ENCODE data around the gene TACSTD2. TPM values are rescaled to one million over a fixed set of nuclear protein-coding genes. Genes with fewer than 3 reads are reported as not detected.

TACSTD2 gene
- total RNA-seq, 1 donor from 2014 or later, result under 0.01 TPM

Other genes with a start within 250 kb of the TACSTD2 start
- gene OMA1, start 30.5 kb downstream of the TACSTD2 start, total RNA-seq, result 47.3 TPM
- 34.6 TPM for gene MYSM1, start 122.8 kb upstream of the TACSTD2 start, total RNA-seq
- 51.8 TPM for gene JUN, start 206.8 kb upstream of the TACSTD2 start, total RNA-seq